LNCaP clone FGC (cell line): ENCODE measurements around the gene PPP1R11.

Experiments used
- DNase-seq: peaks from one replicate; pipeline ENCODE4 v3.0.0-alpha.2; 2011; ENCODE audit warnings: low read depth
- H3K4me3 ChIP-seq: 2 replicates; pipeline ENCODE4 v1.5.1; 2011; ENCODE audit warnings: mild to moderate bottlenecking, low read depth, low read length, control low read depth
- TF ChIP-seq, protein P1 (sequence below): IDR thresholded peaks from 2 replicates; pipeline ENCODE4 v1.5.1; 2012; ENCODE audit warnings: mild to moderate bottlenecking; ENCODE audit not compliant: control insufficient read depth, insufficient read depth; ENCODE audit errors: extremely low read depth

PPP1R11 gene

DNA sequence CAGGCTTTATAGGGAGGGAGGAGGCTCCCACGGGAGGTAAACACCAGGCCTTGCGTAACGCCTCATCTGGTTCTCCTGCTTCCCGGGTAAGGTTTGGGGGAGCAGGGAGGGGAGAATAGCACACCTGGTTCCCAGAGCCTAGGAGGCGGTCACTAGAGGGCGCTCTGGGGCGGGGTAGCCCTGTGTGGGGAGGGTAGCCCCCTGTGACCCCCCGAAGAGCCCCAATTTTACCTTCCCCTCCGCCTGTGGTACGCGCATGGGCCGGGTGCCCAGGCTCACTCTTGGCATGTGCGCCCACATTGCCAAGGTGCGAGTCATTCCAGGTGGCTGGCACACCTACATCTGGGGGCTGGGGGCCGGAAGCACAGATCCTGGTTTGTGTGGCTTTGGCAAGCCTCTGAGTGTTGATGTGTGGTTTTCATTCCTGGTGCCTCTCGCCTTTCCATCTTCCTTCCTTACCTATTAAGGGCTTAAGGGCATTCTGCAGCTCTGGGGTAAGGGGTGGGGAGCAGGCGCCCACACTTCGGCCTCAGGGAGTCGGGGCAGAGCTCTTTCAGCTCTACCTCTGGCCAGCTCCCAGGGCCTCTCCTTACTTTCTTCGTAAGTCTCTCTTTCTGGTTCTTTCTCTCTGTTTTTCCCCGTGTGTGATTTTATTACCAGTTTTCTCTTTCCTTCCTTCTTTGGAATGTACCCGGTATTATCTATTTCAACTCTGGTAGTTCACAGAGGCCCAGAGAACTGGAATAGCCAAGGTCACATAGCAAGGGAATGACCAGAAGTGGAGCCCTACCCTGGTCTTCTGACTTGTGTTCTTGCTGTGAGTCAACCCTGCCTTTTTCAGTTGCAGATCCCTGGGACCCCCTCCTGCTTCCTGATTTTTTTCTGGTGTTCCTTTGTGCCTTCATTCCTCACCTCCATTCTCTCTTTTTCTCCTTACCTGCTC lies 9.1 kb downstream of the PPP1R11 start:
- no peak overlapping the region for H3K4me3 ChIP-seq
- TF ChIP-seq, protein P1, sequence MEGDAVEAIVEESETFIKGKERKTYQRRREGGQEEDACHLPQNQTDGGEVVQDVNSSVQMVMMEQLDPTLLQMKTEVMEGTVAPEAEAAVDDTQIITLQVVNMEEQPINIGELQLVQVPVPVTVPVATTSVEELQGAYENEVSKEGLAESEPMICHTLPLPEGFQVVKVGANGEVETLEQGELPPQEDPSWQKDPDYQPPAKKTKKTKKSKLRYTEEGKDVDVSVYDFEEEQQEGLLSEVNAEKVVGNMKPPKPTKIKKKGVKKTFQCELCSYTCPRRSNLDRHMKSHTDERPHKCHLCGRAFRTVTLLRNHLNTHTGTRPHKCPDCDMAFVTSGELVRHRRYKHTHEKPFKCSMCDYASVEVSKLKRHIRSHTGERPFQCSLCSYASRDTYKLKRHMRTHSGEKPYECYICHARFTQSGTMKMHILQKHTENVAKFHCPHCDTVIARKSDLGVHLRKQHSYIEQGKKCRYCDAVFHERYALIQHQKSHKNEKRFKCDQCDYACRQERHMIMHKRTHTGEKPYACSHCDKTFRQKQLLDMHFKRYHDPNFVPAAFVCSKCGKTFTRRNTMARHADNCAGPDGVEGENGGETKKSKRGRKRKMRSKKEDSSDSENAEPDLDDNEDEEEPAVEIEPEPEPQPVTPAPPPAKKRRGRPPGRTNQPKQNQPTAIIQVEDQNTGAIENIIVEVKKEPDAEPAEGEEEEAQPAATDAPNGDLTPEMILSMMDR: peak; percentile 46
- no peak for DNase-seq

DNA sequence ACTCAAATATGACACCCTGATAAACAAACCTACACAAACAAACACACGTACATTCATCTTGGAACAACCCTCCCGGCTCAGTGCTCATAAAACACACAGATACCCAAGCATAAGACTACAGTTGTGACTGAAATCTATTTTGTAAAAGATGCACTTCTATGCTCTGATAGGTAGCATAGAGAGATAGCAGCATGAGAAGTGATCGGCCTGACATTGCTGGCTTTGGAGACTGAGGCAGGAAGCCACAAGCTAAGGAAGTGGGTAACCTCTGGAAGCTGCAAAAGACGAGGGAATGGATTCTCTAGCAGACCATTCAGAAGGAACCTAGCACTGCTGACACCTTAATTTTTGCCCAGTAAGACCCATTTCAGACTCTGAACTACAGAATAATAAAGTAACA lies 10.2 kb downstream of the PPP1R11 start:
- TF ChIP-seq, protein P1: no peak
- DNase-seq: no peak
- H3K4me3 ChIP-seq: no peak overlapping the region

DNA sequence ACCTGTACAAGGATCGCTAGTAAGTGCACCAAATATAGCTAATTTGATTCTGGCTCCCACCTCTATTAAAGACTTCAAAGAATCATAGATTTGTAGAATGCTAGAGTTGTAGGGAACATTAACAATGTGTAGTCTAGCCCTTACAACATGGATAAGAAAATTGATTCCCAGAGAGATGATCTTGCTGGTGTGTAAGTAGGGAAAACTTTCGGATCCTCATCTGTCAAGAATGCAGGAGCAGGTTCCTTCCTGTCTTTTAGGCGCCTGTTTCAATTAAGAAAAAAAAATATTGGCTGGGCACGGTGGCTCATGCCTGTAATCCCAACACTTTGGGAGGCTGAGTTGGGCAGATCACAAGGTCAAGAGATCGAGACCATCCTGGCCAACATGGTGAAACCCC lies 20.9 kb downstream of the PPP1R11 start:
- TF ChIP-seq, protein P1: no peak
- no peak overlapping the region for H3K4me3 ChIP-seq
- DNase-seq: no peak

DNA sequence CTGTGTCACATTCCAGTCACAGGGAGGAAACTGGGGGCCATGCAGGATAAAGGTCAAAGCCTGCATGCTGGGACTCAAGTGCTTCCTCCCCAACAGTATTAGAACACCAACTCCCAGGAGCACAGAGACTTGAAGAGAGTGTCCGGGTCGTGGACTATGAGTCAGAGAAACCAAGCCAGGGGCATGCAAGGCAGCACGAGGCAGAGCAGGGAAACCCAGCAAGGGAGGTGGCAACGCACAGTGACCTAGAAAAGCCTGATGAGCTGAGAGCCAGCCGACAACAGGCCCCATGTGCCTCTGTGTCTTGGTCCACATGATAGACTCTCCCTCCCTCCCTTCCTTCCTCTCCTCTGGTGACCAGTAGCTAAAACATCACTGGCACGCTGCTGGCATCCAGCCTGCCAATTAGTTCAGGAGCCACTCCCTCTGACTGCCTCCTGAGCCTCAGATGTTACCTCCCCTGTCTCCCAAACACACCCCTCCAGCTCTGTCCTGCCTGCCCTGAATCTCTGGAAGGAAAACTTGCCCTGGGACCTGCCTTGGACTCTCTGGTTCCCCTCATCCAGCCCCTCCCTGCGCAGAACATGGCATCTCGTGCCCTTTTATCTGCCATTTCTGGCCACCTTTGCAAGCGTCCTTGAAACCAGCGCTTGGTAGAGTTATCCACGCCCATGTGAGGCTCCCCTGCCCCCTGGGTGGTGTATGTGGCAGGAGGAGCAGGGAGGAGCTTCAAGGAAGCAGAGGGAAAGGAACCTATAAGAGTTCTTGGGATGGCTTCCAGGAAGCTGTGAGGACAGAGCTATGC lies 24.8 kb downstream of the PPP1R11 start:
- no peak for DNase-seq
- TF ChIP-seq, protein P1: no peak
- no peak overlapping the region for H3K4me3 ChIP-seq

DNA sequence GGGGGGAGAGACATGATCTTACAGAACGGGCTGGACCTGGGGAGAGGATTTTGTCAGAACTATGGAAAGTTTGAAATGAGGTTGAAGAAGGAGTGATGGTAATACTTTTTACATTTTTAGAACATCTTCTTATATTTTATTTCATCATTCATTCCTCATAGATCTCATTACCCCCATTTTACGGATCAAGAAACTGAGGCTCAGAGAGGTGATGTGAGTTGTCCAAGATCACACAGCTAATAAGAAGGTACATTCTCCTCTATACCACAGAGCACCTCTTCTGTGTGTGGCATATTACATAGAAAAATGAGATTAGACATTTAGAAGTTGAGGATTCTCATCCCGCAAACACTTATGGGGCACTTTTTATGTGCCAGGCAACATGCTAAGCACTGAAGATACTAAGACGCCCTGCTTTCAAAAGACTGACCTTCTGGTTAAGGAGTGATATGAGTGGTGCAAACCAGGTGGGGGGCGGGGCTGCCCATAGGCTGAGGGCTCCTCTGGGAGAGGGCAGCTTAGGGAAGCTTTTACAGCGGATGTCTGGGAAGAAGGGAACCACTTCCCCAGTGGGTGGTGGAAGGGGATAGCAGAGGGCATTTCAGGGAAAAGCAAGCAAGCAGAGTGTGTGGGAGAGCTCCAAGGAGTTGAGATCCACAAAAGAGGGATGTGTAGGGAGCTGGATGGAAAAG lies 26.0 kb downstream of the PPP1R11 start:
- TF ChIP-seq, protein P1: no peak
- no peak overlapping the region for H3K4me3 ChIP-seq
- DNase-seq: no peak

DNA sequence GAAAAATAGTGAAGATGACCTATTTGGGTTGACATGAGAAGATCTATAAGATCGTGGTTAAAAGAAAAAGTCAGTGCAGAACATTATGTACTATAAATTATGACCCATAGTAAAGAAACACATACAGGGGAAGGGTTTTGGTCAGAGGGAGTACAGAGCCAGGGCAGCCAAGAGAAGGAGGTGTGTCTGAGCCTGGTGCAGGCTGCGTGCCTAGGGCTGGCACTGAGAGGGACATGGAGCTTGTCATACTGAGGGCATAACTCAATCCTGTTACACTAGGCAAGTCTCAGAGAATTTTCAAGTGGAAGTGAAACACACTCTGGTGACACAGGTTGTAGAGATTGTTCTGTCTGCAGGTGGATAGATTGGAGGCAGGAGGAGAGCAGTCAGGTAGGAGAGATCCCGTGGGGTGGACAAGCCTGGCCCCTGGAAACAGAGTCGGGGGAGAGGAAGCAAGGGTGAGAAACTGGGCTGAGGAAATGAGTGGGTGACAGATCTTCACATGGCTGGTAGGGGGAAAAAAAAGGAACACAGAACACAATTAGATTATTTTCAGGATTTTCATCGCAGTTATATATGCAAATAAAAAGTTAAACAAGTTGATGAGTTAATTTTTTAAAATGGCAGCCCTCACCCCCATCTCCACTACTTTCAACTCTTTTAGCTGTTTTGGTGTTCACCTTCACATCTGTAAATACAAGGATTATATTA lies 27.1 kb downstream of the PPP1R11 start:
- no peak for DNase-seq
- TF ChIP-seq, protein P1: no peak
- H3K4me3 ChIP-seq: no peak overlapping the region
